ENCODE measurements around the gene ITPKC. TPM values are rescaled to one million over a fixed set of nuclear protein-coding genes. Genes with fewer than 3 reads are reported as not detected.

The ITPKC gene
- polyA plus RNA-seq, 1 of the 3 experiments (the other 2 are of a cell fraction), result 6.3 TPM

GRCh38 chr19:40718774-40719391, 2.0 kb downstream of the ITPKC start:
- 46% methylated on average over 8 of the region's 16 CpGs for WGBS (ENCODE audit: low lambda C conversion rate)
- POLR2A ChIA-PET, result interaction anchor here (0.6 kb wide), 1 partner anchor 15 kb away, joined by 3 read pairs; no protein-coding TSS in a partner anchor
- Histone ChIP-seq H3K9me3 (no peaks in the 10 kb centered on the region), H3K79me2 (ENCODE audit: insufficient read depth) (peaks cover 72% of the 10 kb centered on the region), H3K4me3 (ENCODE audit: low read depth in 2 of 2, low read length in 1 of 2) (peak overlapping the region; percentile 70 to 80), H3K36me3 (replicated peaks in 1 of 2; ENCODE audit: control insufficient read depth in 1 of 2, insufficient read depth in 2 of 2, low read length in 1 of 2) (peaks cover 0 to 8% of the 10 kb centered on the region in 2 experiments), H3F3A (replicated peaks; ENCODE audit: insufficient read depth) (peaks cover 17% of the 10 kb centered on the region), H3K4me1 (ENCODE audit: control insufficient read depth in 1 of 2, insufficient read depth in 2 of 2, low read depth in 1 of 2, low read length in 1 of 2) (peaks cover 8 to 35% of the 10 kb centered on the region in 2 experiments; a peak in 1 of 4 replicates), H3K4me2 (peak overlapping the region; percentile 89), H4K20me1 (ENCODE audit: insufficient read depth) (peaks cover 5% of the 10 kb centered on the region; the same call in 1 of the 2 replicates), H3K27ac (ENCODE audit: low read depth in 2 of 2, low read length in 1 of 2) (peak overlapping the region; percentile 35 to 100; a peak in 2 of 4 replicates), H3K27me3 (ENCODE audit: insufficient read depth) (no peaks in the 10 kb centered on the region), H2AFZ (ENCODE audit: low read depth) (no peak overlapping the region), H3K9me2 (no peaks in the 10 kb centered on the region), H3K9ac (peak overlapping the region; percentile 98)
- TF ChIP-seq RCOR1 (IDR thresholded peaks at IDR 0.05; ENCODE audit: low read length) (no peak), MAX (IDR thresholded peaks at IDR 0.05; ENCODE audit: low read depth) (peak; percentile 37; the same call in 1 of the 2 replicates), SMC3 (IDR thresholded peaks at IDR 0.05; ENCODE audit: low read depth, low read length) (no peak), TEAD4 (IDR thresholded peaks at IDR 0.05; ENCODE audit: borderline replicate concordance, insufficient read depth) (no peak), NRF1 (IDR thresholded peaks at IDR 0.05; ENCODE audit: low read depth, low read length) (no peak), FOXJ3 (CRISPR knock-in tag; IDR thresholded peaks at IDR 0.05) (no peak), ELF1 (IDR thresholded peaks at IDR 0.05) (no peak), TAF1 (IDR thresholded peaks at IDR 0.05; ENCODE audit: borderline replicate concordance, low read depth, low read length) (no peak)
- TF ChIP-seq, protein P1, sequence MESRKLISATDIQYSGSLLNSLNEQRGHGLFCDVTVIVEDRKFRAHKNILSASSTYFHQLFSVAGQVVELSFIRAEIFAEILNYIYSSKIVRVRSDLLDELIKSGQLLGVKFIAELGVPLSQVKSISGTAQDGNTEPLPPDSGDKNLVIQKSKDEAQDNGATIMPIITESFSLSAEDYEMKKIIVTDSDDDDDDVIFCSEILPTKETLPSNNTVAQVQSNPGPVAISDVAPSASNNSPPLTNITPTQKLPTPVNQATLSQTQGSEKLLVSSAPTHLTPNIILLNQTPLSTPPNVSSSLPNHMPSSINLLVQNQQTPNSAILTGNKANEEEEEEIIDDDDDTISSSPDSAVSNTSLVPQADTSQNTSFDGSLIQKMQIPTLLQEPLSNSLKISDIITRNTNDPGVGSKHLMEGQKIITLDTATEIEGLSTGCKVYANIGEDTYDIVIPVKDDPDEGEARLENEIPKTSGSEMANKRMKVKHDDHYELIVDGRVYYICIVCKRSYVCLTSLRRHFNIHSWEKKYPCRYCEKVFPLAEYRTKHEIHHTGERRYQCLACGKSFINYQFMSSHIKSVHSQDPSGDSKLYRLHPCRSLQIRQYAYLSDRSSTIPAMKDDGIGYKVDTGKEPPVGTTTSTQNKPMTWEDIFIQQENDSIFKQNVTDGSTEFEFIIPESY (IDR thresholded peaks at IDR 0.05; ENCODE audit: borderline replicate concordance, low read depth), result no peak
- TF ChIP-seq, protein P2, sequence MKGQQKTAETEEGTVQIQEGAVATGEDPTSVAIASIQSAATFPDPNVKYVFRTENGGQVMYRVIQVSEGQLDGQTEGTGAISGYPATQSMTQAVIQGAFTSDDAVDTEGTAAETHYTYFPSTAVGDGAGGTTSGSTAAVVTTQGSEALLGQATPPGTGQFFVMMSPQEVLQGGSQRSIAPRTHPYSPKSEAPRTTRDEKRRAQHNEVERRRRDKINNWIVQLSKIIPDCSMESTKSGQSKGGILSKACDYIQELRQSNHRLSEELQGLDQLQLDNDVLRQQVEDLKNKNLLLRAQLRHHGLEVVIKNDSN (IDR thresholded peaks at IDR 0.05; ENCODE audit: borderline replicate concordance, low read depth), result peak; percentile 50; the same call in 1 of the 2 replicates
- no peak for DNase-seq
- CTCF ChIA-PET, result interaction anchor here (0.9 kb wide), 1 partner anchor 60 kb away, joined by 3 read pairs; no protein-coding TSS in a partner anchor

DNA sequence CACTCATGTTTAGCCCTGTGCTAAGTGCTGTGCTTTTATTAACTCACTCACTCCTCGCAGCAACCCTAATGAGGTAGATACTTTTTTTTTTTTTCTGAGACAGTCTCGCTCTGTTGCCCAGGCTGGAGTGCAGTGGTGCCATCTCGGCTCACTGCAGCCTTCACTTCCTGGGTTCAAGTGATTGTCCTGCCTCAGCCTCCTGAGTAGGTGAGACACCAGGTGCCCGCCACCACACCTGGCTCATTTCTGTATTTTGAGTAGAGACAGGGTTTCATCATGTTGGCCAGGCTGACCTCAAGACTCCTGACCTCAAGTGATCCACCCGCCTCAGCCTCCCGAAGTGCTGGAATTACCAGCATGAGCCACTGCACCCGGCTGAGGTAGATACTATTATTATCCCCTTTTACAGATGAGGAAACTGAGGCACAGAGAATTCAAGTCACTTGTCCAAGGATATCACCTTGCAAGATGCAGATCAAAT, 2.5 kb downstream of the ITPKC start:
- no peak overlapping the region for H3K27ac ChIP-seq (ENCODE audit: low read depth in 2 of 2, low read length in 1 of 2)
- DNase-seq, result no peak
- no peak overlapping the region for H2AFZ ChIP-seq (ENCODE audit: low read depth)
- no peaks in the 10 kb centered on the region for H3K9me2 ChIP-seq
- peaks cover 17% of the 10 kb centered on the region for H3F3A ChIP-seq (replicated peaks; ENCODE audit: insufficient read depth)
- peak overlapping the region; percentile 70 to 80; a peak in 3 of 4 replicates for H3K4me3 ChIP-seq (ENCODE audit: low read depth in 2 of 2, low read length in 1 of 2)
- peaks cover 8 to 30% of the 10 kb centered on the region in 2 experiments; a peak in 1 of 4 replicates for H3K4me1 ChIP-seq (ENCODE audit: control insufficient read depth in 1 of 2, insufficient read depth in 2 of 2, low read depth in 1 of 2, low read length in 1 of 2)
- peak overlapping the region; percentile 89 for H3K4me2 ChIP-seq
- H3K79me2 ChIP-seq (ENCODE audit: insufficient read depth), result peaks cover 73% of the 10 kb centered on the region
- no peaks in the 10 kb centered on the region for H3K9me3 ChIP-seq
- no peaks in the 10 kb centered on the region for H3K27me3 ChIP-seq (ENCODE audit: insufficient read depth)
- ChIA-PET CTCF (no interaction called here), POLR2A (interaction anchor here (0.6 kb wide), 1 partner anchor 15 kb away, joined by 3 read pairs; no protein-coding TSS in a partner anchor)
- WGBS (ENCODE audit: low lambda C conversion rate), result 83% methylated on average over 7 of the region's 7 CpGs
- peak overlapping the region; percentile 98; the same call in 1 of the 2 replicates for H3K9ac ChIP-seq
- H4K20me1 ChIP-seq (ENCODE audit: insufficient read depth), result peaks cover 7% of the 10 kb centered on the region; the same call in 1 of the 2 replicates
- peaks cover 0 to 13% of the 10 kb centered on the region in 2 experiments for H3K36me3 ChIP-seq (replicated peaks in 1 of 2; ENCODE audit: control insufficient read depth in 1 of 2, insufficient read depth in 2 of 2, low read length in 1 of 2)
- TF ChIP-seq GATA2 (CRISPR knock-in tag; IDR thresholded peaks at IDR 0.05), result no peak
- TF ChIP-seq EZH2phosphoT487 (IDR thresholded peaks at IDR 0.05; ENCODE audit: borderline replicate concordance, low read depth), result no peak
- no peak for TF ChIP-seq RXRA (IDR thresholded peaks at IDR 0.05; ENCODE audit: borderline replicate concordance, low read depth)
- TF ChIP-seq, protein P3, sequence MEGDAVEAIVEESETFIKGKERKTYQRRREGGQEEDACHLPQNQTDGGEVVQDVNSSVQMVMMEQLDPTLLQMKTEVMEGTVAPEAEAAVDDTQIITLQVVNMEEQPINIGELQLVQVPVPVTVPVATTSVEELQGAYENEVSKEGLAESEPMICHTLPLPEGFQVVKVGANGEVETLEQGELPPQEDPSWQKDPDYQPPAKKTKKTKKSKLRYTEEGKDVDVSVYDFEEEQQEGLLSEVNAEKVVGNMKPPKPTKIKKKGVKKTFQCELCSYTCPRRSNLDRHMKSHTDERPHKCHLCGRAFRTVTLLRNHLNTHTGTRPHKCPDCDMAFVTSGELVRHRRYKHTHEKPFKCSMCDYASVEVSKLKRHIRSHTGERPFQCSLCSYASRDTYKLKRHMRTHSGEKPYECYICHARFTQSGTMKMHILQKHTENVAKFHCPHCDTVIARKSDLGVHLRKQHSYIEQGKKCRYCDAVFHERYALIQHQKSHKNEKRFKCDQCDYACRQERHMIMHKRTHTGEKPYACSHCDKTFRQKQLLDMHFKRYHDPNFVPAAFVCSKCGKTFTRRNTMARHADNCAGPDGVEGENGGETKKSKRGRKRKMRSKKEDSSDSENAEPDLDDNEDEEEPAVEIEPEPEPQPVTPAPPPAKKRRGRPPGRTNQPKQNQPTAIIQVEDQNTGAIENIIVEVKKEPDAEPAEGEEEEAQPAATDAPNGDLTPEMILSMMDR (IDR thresholded peaks at IDR 0.05), result no peak
- TF ChIP-seq NRF1 (IDR thresholded peaks at IDR 0.05; ENCODE audit: low read depth, low read length), result no peak
- TF ChIP-seq MEF2A (IDR thresholded peaks at IDR 0.05; ENCODE audit: borderline replicate concordance, low read depth), result no peak
- TF ChIP-seq, protein P4, sequence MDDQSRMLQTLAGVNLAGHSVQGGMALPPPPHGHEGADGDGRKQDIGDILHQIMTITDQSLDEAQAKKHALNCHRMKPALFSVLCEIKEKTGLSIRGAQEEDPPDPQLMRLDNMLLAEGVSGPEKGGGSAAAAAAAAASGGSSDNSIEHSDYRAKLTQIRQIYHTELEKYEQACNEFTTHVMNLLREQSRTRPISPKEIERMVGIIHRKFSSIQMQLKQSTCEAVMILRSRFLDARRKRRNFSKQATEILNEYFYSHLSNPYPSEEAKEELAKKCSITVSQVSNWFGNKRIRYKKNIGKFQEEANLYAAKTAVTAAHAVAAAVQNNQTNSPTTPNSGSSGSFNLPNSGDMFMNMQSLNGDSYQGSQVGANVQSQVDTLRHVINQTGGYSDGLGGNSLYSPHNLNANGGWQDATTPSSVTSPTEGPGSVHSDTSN (IDR thresholded peaks at IDR 0.05), result no peak
- TF ChIP-seq NFIC (IDR thresholded peaks at IDR 0.05; ENCODE audit: borderline replicate concordance), result no peak
- TF ChIP-seq FOXM1 (IDR thresholded peaks at IDR 0.05; ENCODE audit: low read depth), result no peak
- no peak for TF ChIP-seq CHD2 (IDR thresholded peaks at IDR 0.05; ENCODE audit: low read length, partially characterized antibody)
- no peak for TF ChIP-seq RCOR1 (IDR thresholded peaks at IDR 0.05; ENCODE audit: low read length)
- no peak for TF ChIP-seq MXI1 (IDR thresholded peaks at IDR 0.05; ENCODE audit: low read depth, low read length)

All from SK-N-SH (cell line).